ENCODE measurements around the gene OR10H1. TPM values are rescaled to one million over a fixed set of nuclear protein-coding genes. Genes with fewer than 3 reads are reported as not detected.

Gene OR10H1
- total and polyA plus RNA-seq, 9 of the 15 experiments (the other 6 are each of a cell fraction or from before 2014, with no cell fraction given): not detected

DNA sequence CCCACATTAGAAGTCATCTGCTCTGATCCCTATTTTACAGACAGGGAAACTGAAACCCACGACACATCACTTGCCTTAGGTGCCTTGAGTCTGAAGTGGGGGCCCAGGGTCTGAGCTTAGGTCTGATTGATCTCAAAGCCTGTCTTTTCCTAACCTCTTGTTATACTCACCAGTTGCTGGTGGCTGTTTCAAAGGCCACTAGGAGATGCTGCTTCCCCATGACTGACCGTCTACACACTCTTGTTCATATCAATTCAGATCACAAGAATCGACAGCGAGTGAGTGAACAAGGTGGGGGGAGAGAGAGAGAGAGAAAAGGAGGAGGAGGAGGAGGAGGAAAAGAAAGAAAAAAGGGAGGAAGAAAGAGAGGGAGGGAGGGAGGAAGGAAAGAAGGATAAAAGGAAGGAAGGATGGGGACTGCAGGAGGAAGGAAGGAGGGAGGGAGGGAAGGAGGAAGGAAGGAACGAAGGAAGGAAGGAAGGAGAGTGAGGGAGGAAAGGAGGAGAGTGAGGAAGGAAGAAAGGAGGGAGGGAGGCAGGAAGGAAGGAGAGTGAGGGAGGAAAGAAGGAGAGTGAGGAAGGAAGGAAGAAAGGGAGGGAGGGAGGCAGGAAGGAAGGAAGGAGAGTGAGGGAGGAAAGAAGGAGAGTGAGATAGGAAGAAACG is 3.3 kb downstream of the OR10H1 start:
- Histone ChIP-seq H3K9me3 (replicated peaks; ENCODE audit: control insufficient read depth, insufficient read depth, low read depth, low read length) (no peaks in the 10 kb centered on the region), H2AFZ (ENCODE audit: low read depth, low read length) (no peak overlapping the region), H3K36me3 (ENCODE audit: control insufficient read depth, insufficient read depth, low read length) (no peaks in the 10 kb centered on the region), H3K9ac (ENCODE audit: insufficient read depth in 1 of 2, low read depth in 2 of 2, low read length in 2 of 2) (no peak overlapping the region), H3K4me3 (no peak overlapping the region), H3K27ac (ENCODE audit: extremely low read depth, low read depth, low read length) (no peak overlapping the region), H3K27me3 (ENCODE audit: control insufficient read depth in 2 of 2, insufficient read depth in 2 of 2, low read length in 2 of 2) (peaks cover 10 to 39% of the 10 kb centered on the region in 2 experiments; a peak in 4 of 5 replicates), H3K9me1 (ENCODE audit: control insufficient read depth, insufficient read depth, low read length) (no peaks in the 10 kb centered on the region), H3K4me1 (replicated peaks in 1 of 2; ENCODE audit: control insufficient read depth in 2 of 2, insufficient read depth in 2 of 2, low read length in 2 of 2) (no peaks in the 10 kb centered on the region; a peak in 1 of 5 replicates), H3K4me2 (ENCODE audit: insufficient read depth, low read length) (no peak overlapping the region), H4K20me1 (replicated peaks; ENCODE audit: control insufficient read depth, insufficient read depth, low read length) (peaks cover 4% of the 10 kb centered on the region; the same call in 1 of the 2 replicates), H3K79me2 (ENCODE audit: control insufficient read depth, insufficient read depth, low read length) (no peaks in the 10 kb centered on the region)
- FAIRE-seq (no peak), ATAC-seq (peak; percentile 62; the same call in 2 of the 3 replicates), DNase-seq (ENCODE audit: extremely low read depth in 1 of 4, low spot score in 3 of 4) (peak in 1 of 4 experiments; percentile 40)
- CTCF ChIA-PET (ENCODE audit: low intra/inter-chr PET ratio): interaction anchor here (0.7 to 1.0 kb wide), 2 partner anchors 56 to 57 kb away, joined by 3 to 5 read pairs; no protein-coding TSS in a partner anchor
- BruUV-seq (replicated peaks): no TSS peak
- POLR2A ChIA-PET: no interaction called here
- in situ Hi-C loops (cut with MboI) (no loop called here), intact Hi-C loops (cut with micrococcal nuclease) (loop anchor here (2.0 kb wide), 1 partner anchor 57 kb away; no protein-coding TSS in a partner anchor)
- 0% methylated on average over 4 of the region's 6 CpGs for WGBS (ENCODE audit: insufficient coverage, low coverage, missing lambda C conversion rate)
- TF ChIP-seq CC2D1A (IDR thresholded peaks at IDR 0.05) (0 out of 2 replicates have a peak, but pooled peaks have one; percentile 24), MTA1 (IDR thresholded peaks at IDR 0.05; ENCODE audit: borderline replicate concordance) (0 out of 2 replicates have a peak, but pooled peaks have one; percentile 29), CBX2 (IDR thresholded peaks at IDR 0.05; ENCODE audit: insufficient read depth, low read length, poor library complexity, severe bottlenecking) (no peak), NRF1 (conservative IDR thresholded peaks at IDR 0.05 in 1 of 2, IDR thresholded peaks at IDR 0.05 in 1 of 2) (no peak), ARID2 (IDR thresholded peaks at IDR 0.05) (0 out of 2 replicates have a peak, but pooled peaks have one; percentile 19), RAD21 (CRISPR knock-in tag; conservative IDR thresholded peaks at IDR 0.05 in 1 of 2, IDR thresholded peaks at IDR 0.05 in 1 of 2) (peak; percentile 61 to 72), TOE1 (IDR thresholded peaks at IDR 0.05; ENCODE audit: borderline replicate concordance) (0 out of 2 replicates have a peak, but pooled peaks have one; percentile 21), TOE1 (CRISPR knock-in tag; IDR thresholded peaks at IDR 0.05; ENCODE audit: borderline replicate concordance, low read depth) (no peak), SP2 (IDR thresholded peaks at IDR 0.05; ENCODE audit: extremely low read depth, low read depth, low read length, poor library complexity, severe bottlenecking) (no peak)
- TF ChIP-seq, protein P1, sequence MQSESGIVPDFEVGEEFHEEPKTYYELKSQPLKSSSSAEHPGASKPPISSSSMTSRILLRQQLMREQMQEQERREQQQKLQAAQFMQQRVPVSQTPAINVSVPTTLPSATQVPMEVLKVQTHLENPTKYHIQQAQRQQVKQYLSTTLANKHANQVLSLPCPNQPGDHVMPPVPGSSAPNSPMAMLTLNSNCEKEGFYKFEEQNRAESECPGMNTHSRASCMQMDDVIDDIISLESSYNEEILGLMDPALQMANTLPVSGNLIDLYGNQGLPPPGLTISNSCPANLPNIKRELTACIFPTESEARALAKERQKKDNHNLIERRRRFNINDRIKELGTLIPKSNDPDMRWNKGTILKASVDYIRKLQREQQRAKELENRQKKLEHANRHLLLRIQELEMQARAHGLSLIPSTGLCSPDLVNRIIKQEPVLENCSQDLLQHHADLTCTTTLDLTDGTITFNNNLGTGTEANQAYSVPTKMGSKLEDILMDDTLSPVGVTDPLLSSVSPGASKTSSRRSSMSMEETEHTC (IDR thresholded peaks at IDR 0.05): no peak
- TF ChIP-seq, protein P2, sequence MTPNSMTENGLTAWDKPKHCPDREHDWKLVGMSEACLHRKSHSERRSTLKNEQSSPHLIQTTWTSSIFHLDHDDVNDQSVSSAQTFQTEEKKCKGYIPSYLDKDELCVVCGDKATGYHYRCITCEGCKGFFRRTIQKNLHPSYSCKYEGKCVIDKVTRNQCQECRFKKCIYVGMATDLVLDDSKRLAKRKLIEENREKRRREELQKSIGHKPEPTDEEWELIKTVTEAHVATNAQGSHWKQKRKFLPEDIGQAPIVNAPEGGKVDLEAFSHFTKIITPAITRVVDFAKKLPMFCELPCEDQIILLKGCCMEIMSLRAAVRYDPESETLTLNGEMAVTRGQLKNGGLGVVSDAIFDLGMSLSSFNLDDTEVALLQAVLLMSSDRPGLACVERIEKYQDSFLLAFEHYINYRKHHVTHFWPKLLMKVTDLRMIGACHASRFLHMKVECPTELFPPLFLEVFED (CRISPR knock-in tag; conservative IDR thresholded peaks at IDR 0.05): 0 out of 2 replicates have a peak, but pooled peaks have one; percentile 53
- TF ChIP-seq, protein P3, sequence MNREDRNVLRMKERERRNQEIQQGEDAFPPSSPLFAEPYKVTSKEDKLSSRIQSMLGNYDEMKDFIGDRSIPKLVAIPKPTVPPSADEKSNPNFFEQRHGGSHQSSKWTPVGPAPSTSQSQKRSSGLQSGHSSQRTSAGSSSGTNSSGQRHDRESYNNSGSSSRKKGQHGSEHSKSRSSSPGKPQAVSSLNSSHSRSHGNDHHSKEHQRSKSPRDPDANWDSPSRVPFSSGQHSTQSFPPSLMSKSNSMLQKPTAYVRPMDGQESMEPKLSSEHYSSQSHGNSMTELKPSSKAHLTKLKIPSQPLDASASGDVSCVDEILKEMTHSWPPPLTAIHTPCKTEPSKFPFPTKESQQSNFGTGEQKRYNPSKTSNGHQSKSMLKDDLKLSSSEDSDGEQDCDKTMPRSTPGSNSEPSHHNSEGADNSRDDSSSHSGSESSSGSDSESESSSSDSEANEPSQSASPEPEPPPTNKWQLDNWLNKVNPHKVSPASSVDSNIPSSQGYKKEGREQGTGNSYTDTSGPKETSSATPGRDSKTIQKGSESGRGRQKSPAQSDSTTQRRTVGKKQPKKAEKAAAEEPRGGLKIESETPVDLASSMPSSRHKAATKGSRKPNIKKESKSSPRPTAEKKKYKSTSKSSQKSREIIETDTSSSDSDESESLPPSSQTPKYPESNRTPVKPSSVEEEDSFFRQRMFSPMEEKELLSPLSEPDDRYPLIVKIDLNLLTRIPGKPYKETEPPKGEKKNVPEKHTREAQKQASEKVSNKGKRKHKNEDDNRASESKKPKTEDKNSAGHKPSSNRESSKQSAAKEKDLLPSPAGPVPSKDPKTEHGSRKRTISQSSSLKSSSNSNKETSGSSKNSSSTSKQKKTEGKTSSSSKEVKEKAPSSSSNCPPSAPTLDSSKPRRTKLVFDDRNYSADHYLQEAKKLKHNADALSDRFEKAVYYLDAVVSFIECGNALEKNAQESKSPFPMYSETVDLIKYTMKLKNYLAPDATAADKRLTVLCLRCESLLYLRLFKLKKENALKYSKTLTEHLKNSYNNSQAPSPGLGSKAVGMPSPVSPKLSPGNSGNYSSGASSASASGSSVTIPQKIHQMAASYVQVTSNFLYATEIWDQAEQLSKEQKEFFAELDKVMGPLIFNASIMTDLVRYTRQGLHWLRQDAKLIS (CRISPR knock-in tag; IDR thresholded peaks at IDR 0.05): no peak
